ENCODE measurements around the gene SPOPL.
"Not testable (repeated sequence)": the region's sequence is repeated elsewhere in the genome, so short reads cannot be mapped to it uniquely, and the experiment has no call there.

Gene SPOPL

GRCh38 chr2:138523673-138524042 is 22.1 kb downstream of the SPOPL start:
- DNase-seq (ENCODE audit: low read depth) = not testable (repeated sequence)

DNA sequence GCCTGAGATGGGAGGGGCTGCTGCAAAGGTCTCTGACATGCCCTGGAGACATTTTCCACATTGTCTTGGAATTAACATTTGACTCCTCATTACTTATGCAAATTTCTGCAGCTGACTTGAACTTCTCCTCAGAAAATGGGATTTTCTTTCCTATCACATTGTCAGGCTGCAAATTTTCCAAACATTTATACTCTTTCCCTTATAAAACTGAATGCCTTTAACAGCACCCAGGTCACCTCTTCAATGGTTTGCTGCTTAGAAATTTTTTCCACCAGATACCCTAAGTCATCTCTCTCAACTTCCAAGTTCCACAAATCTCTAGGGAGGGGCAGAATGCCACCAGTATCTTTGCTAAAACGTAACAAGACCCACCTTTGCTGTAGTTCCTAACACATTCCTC is 22.8 kb downstream of the SPOPL start:
- DNase-seq (ENCODE audit: low read depth) = not testable (repeated sequence)

DNA sequence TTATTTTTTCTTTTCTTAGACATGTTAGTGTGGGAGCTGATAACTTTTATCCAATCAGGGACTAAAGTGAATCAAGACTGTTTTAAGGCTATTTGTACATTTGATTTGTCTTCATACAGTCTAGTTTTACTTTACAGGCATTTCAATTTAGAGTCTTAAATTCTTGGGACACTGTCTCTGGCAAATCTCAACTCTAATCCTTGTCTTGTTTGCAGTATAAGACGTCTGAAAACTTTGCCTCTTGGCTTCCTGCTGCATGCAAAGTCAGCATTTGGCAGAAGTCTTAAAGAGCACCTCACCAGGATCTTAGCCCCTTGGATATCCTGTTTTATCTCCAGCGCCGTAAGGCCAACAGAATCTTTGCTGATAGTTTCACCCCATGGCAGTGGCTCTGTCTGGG is 30.3 kb downstream of the SPOPL start:
- no peak for DNase-seq (ENCODE audit: low read depth)

GRCh38 chr2:138534791-138535190 is 33.2 kb downstream of the SPOPL start:
- DNase-seq (ENCODE audit: low read depth) = no peak

- peak; percentile 21 for DNase-seq (ENCODE audit: low read depth)
These were observed 34.7 kb downstream of the SPOPL start for GRCh38 chr2:138536302-138536701.

DNA sequence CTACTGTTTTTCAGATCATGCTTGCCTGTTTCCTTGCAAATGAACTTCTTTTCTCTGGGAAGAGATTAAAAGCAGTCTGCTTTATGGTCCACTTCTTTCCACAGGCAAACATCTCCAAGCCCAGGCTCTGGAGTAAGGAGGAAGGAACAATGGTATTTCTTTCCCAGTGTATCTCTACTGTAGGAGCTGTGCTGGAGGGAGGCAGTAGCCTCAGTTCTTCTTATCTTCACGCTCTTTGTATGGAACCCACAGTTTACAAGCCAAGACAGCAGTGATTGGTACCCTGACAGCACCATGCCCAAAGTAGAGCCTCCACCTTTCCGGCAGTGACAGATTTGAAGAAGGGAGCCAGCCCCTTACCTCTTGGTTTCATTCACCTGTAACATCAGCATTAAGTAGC is 35.2 kb downstream of the SPOPL start:
- DNase-seq (ENCODE audit: low read depth) = no peak

- no peak for DNase-seq (ENCODE audit: low read depth)
These were observed 35.8 kb downstream of the SPOPL start for GRCh38 chr2:138537170-138537915.

- not testable (repeated sequence) for DNase-seq (ENCODE audit: low read depth)
These were observed 42.6 kb downstream of the SPOPL start for GRCh38 chr2:138544206-138544605.

DNA sequence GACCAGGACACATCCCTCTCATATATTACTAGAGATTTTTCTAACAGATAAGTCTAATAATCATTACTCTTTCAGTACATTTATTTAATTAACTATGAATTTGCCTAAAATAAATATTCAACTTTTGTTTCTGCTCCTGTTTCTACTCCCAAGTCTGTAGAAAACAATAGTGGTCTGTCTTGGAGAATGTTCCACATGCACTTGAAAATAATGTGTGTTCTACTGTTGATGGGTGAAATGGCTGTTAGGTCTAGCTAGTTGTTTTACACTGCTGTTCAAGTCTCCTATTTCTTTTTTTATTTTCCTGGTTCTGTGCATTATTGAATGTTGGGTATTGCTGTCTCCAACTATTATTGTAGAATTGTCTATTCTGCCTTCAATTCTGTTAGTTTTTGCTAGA is 47.2 kb downstream of the SPOPL start:
- DNase-seq (ENCODE audit: low read depth) = no peak

- DNase-seq (ENCODE audit: low read depth) = no peak
These were observed 48.6 kb downstream of the SPOPL start for GRCh38 chr2:138550172-138550571.

DNA sequence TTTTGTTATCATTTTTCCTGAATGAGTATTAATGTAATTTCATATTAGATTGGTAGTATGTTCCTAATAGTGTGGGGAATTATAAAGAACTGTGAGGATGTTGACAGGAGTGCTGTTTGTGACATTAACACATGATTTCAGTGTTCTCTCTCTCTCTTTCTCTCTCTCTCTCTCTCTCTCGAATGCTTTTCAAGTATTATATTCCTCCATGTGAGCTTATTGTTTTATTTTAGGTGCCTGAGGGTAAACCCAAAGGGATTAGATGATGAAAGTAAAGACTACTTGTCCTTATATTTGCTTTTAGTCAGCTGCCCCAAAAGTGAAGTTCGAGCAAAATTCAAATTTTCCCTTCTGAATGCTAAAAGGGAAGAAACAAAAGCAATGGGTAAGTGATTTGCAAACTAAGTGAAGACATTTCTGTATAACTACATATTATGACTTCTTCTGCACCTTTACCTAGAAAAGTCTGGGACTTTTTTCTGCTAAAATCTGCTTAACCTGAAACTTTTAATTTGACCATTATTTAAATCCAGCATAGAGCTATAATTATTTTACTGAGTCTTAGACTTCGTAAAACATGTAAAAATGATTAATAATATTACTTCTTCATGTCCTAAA is 49.2 kb downstream of the SPOPL start:
- DNase-seq (ENCODE audit: low read depth) = no peak

DNA sequence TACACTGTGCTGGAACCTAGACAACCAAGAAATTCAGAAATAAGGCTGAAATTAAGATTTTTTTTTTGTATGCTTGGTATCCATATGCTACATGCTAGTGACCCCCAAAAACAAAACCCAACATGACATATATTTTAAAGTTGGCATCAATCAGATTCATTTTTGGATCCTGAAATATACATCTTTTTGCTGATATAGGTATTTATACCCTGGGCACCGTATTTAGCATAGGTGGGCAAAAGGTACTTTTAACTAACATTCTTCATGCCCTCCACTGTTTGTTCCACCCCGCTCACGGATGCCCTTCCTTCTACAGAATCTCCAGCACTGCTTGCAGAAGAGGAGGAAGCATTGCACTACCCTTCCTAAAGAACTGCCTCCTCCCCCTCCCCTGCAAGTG is 52.6 kb downstream of the SPOPL start:
- DNase-seq (ENCODE audit: low read depth) = no peak

GRCh38 chr2:138559641-138560040 is 58.1 kb downstream of the SPOPL start:
- no peak for DNase-seq (ENCODE audit: low read depth)

- no peak for DNase-seq (ENCODE audit: low read depth)
These were observed 63.1 kb downstream of the SPOPL start for GRCh38 chr2:138564586-138565229.

DNA sequence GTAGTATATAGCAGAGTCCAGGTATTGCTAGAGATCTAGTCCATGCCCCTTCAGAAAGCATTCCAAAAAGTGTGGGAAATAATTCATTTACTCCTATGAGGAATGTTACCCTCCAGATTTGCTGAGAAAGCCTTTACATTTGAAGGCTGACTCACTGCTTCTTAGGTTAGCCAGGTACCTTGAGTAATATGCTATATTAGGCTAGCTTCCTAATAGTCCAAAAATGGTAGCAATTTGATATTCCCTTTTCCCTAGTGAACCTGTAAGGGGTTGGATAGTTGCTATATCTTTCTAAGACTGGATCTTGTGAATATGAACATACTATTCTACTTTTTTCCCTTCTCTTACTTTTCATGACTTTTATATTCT is 63.6 kb downstream of the SPOPL start:
- DNase-seq (ENCODE audit: low read depth) = no peak

DNA sequence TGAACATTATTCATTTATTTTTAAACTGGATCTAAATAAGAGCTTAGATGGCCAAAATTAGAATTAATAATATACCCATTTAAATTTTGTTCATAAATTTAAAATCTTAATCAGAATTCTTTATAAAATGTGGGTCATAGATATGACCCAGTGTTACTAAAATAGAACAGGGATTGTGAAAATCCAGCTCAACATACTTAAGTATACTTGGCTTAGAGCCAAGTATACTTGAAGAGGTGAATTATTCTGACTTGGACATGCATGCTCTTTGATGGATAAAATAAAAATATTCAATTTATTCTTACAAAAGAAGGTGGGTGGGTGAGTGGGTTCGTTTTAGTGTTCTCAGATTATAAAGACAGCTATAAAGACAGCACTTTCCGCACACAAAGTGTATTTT is 70.7 kb downstream of the SPOPL start:
- DNase-seq (ENCODE audit: low read depth) = no peak

DNA sequence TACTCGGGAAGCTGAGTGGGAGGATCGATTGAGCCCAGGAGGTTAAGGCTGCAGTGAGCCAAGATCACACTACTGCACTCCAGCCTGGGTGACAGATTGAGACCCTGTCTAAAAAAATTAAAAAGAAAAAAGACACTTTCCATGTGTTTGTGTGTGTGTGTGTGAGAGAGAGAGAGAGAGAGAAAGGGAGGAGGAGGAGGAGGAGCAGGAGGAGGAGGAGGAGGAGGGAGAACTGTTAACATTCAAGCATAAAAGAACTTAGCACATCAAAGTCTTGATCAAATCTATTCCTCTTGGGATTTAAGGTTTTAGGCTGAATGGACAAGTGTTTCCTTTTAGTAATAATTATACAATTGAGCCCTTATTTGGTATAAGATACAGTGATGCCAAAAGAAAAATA is 75.5 kb downstream of the SPOPL start:
- DNase-seq (ENCODE audit: low read depth) = no peak

DNA sequence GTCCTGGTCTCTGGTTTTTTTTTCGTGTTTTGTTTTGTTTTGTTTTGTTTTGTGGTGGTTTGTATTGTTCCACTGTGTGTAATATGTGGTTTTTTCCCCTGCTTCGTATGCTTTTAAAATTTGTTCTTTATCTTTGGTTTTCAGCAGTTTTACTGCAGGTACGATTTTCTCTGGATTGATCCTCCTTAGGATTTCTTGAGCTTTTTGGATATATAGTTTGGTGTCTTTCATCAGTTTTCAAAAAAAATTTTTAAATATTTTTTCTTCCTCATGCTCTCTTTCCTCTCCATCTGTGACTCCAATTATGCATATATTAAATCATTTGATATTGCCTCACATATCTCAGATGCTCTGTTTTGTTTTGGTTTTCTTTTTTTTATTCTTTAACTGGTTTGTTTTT is 78.0 kb downstream of the SPOPL start:
- DNase-seq (ENCODE audit: low read depth) = no peak

GRCh38 chr2:138581909-138582308 is 80.3 kb downstream of the SPOPL start:
- no peak for DNase-seq (ENCODE audit: low read depth)

- no peak for DNase-seq (ENCODE audit: low read depth)
These were observed 88.1 kb downstream of the SPOPL start for GRCh38 chr2:138589663-138590062.

DNA sequence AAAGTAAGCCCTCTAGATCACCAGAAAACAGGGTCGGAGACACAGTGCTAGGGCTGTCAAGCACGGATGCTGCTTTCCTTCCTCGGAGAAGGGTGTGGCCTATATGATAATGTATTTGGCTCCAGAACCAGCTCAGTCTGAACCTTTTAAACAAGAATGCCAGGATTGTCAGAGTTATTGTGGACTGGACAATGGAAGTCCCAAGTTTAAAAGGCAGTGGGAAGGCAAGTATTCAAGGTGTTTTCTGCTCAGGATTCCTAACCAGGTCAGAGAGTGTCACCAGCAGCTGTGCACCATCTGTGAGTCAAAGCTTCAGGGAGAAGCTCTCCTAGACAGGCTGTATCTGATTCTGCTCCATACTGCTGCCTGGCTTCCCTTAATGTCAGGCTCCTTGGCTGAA is 94.8 kb downstream of the SPOPL start:
- no peak for DNase-seq (ENCODE audit: low read depth)

- no peak for DNase-seq (ENCODE audit: low read depth)
These were observed 99.3 kb downstream of the SPOPL start for GRCh38 chr2:138600732-138601457.

All from stromal cell of bone marrow (primary cell).